Activated T-helper 1 cell treated with anti-CD3 and anti-CD28 coated beads, Interleukin-2, amount 50 U/mL, for 16 hours (primary cell): ENCODE data around the gene KLRB1.
"Not testable (repeated sequence)": the region's sequence is repeated elsewhere in the genome, so short reads cannot be mapped to it uniquely, and the experiment has no call there.

Experiments
- DNase-seq, 2 donors: peaks; one replicate each; pipeline ENCODE4 v3.0.0-alpha.2; 2020; ENCODE audit warnings: low read depth in 1 of 2, low spot score in 1 of 2

KLRB1 gene

GRCh38 chr12:9545489-9545888, 62.2 kb downstream of the KLRB1 start:
- not testable (repeated sequence) for DNase-seq
